Kidney (tissue), 14 donors: ENCODE data around the gene TIMD4. TPM values are rescaled to one million over a fixed set of nuclear protein-coding genes. Genes with fewer than 3 reads are reported as not detected.

ENCODE experiments used
- DNase-seq, 5 donors: peaks; one replicate each; pipeline ENCODE4 v3.0.0-alpha.2; 2013 to 2020
- FAIRE-seq: peaks from 2 replicates; lab custom pipeline; 2012; peaks lifted over from hg19 to GRCh38; lab: Jason Lieb, UNC
- H3K27ac ChIP-seq, 2 donors: one replicate each; pipeline ENCODE4 v1.7.0; 2013; ENCODE audit warnings: low read depth in 2 of 2, low read length in 2 of 2, inconsistent platforms in 1 of 2
- H3K27me3 ChIP-seq: one replicate; pipeline ENCODE4 v1.7.1; 2013; ENCODE audit warnings: low read length, inconsistent platforms; ENCODE audit not compliant: control insufficient read depth, insufficient read depth
- H3K36me3 ChIP-seq, 3 donors: one replicate each; pipeline versions ENCODE4 v1.7.0 to v1.7.1; 2013; ENCODE audit warnings: low read length in 3 of 3, control low read depth in 1 of 3, inconsistent platforms in 1 of 3; ENCODE audit not compliant: insufficient read depth in 3 of 3, control insufficient read depth in 2 of 3
- H3K4me1 ChIP-seq, 3 donors: one replicate each; pipeline versions ENCODE4 v1.7.0 to v1.7.1; 2013; ENCODE audit warnings: low read length in 3 of 3, inconsistent platforms in 1 of 3, low read depth in 1 of 3; ENCODE audit not compliant: control insufficient read depth in 2 of 3, insufficient read depth in 2 of 3
- H3K4me3 ChIP-seq, 3 donors: one replicate each; pipeline versions ENCODE4 v1.7.0 to v1.8.1; 2013; ENCODE audit warnings: low read length in 3 of 3, control low read depth in 1 of 3, inconsistent platforms in 1 of 3
- H3K9ac ChIP-seq, 3 donors: one replicate each; pipeline versions ENCODE4 v1.7.0 to v1.7.1; 2013; ENCODE audit warnings: low read length in 3 of 3, control low read depth in 1 of 3, inconsistent platforms in 1 of 3
- H3K9me3 ChIP-seq, 3 donors: one replicate each; pipeline versions ENCODE4 v1.7.0 to v1.7.1; 2013; ENCODE audit warnings: low read length in 3 of 3, control low read depth in 1 of 3, inconsistent platforms in 1 of 3; ENCODE audit not compliant: control insufficient read depth in 2 of 3, insufficient read depth in 1 of 3
- CTCF ChIP-seq: IDR thresholded peaks from 3 replicates; pipeline ENCODE4 v1.5.1; 2012; ENCODE audit warnings: mild to moderate bottlenecking, moderate library complexity, borderline replicate concordance; ENCODE audit not compliant: insufficient read depth; ENCODE audit errors: extremely low read depth
- intact Hi-C: fragments of 100-400 bp; cut with DNase I; formaldehyde crosslinking; loops from one replicate; pipeline ENCODE4 v1.11.1; 2022
- polyA plus RNA-seq: library from polyadenylated mRNA; stranded (reverse); fragments of 350-450 nt; fragmentation: Illumina TruSeq; extraction: RNeasy Lipid Tissue Mini Kit (QIAGEN cat#74804); gene quantifications from one replicate; pipeline ENCODE4 v1.2.3, GENCODE V29; 2014; ENCODE audit warnings: low read depth, low replicate concordance; ENCODE audit not compliant: insufficient read depth
- total RNA-seq: library from RNA; stranded (reverse); fragmentation: NEBNext Ultra II Directional; extraction: Animal tissue kit (Norgen Biotek cat#: 25700); gene quantifications from one replicate; pipeline ENCODE4 v1.2.1, GENCODE V29; 2021
- donor health status: control.
- donor health status: control.
- donor health status: control.
- donor health status: control.
- donor health status: control.
- donor health status: DM: yes; HTN: yes; CAD: no.
- donor health status: Normal renal cell carcinoma (clear cell type).

Gene TIMD4
- total and polyA plus RNA-seq, 2 donors from 2014 or later: 2.3 to 8.0 TPM

- H3K27ac ChIP-seq: no peak overlapping the region
- no peak for FAIRE-seq
Observed at GRCh38 chr5:156914371-156914737, 48.7 kb downstream of the TIMD4 start.

GRCh38 chr5:156913719-156914370 lies 49.2 kb downstream of the TIMD4 start:
- intact Hi-C loops: no loop called here
- Histone ChIP-seq H3K27ac (no peak overlapping the region), H3K36me3 (no peaks in the 10 kb centered on the region), H3K4me3 (no peak overlapping the region), H3K9me3 (no peaks in the 10 kb centered on the region), H3K9ac (no peak overlapping the region), H3K4me1 (no peaks in the 10 kb centered on the region), H3K27me3 (no peaks in the 10 kb centered on the region)
- no peak for TF ChIP-seq CTCF
- FAIRE-seq (no peak), DNase-seq (peak in 1 of 5 donors; percentile 10)

More at GRCh38 chr5:156914371-156914737, 48.7 kb downstream of the TIMD4 start:
- H3K27me3 ChIP-seq: no peaks in the 10 kb centered on the region
- H3K4me1 ChIP-seq: no peaks in the 10 kb centered on the region
- no peak overlapping the region for H3K4me3 ChIP-seq
- no peak overlapping the region for H3K9ac ChIP-seq
- intact Hi-C loops: no loop called here
- TF ChIP-seq CTCF: no peak
- no peaks in the 10 kb centered on the region for H3K9me3 ChIP-seq
- no peak for DNase-seq
- H3K36me3 ChIP-seq: no peaks in the 10 kb centered on the region

- no peaks in the 10 kb centered on the region for H3K9me3 ChIP-seq
- no peak overlapping the region for H3K9ac ChIP-seq
- no peaks in the 10 kb centered on the region for H3K4me1 ChIP-seq
- TF ChIP-seq CTCF: no peak
- no peaks in the 10 kb centered on the region for H3K36me3 ChIP-seq
- intact Hi-C loops: no loop called here
- no peaks in the 10 kb centered on the region for H3K27me3 ChIP-seq
- no peak for DNase-seq
- H3K27ac ChIP-seq: no peak overlapping the region
- no peak overlapping the region for H3K4me3 ChIP-seq
- no peak for FAIRE-seq
Observed at GRCh38 chr5:156913355-156913718, 49.7 kb downstream of the TIMD4 start.

- Histone ChIP-seq H3K4me1 (no peaks in the 10 kb centered on the region), H3K9ac (no peak overlapping the region), H3K4me3 (no peak overlapping the region), H3K9me3 (no peaks in the 10 kb centered on the region), H3K36me3 (no peaks in the 10 kb centered on the region), H3K27me3 (no peaks in the 10 kb centered on the region), H3K27ac (no peak overlapping the region)
- DNase-seq (no peak), FAIRE-seq (no peak)
- no peak for TF ChIP-seq CTCF
- intact Hi-C loops: no loop called here
Observed at GRCh38 chr5:156912869-156913268, 50.2 kb downstream of the TIMD4 start.
